ENCODE results near the gene MRPS17.

GRCh38 chr7:55983537-55983936, 31.9 kb downstream of the MRPS17 start:
- TF ChIP-seq TCF4 (CRISPR knock-in tag; IDR thresholded peaks at IDR 0.05; ENCODE audit: borderline replicate concordance): no peak
- TF ChIP-seq PATZ1 (CRISPR knock-in tag; IDR thresholded peaks at IDR 0.05; ENCODE audit: borderline replicate concordance): no peak
- TF ChIP-seq CREB5 (CRISPR knock-in tag; IDR thresholded peaks at IDR 0.05; ENCODE audit: low read depth): no peak
